Measurements from ENCODE around the gene CCNA2. TPM values are rescaled to one million over a fixed set of nuclear protein-coding genes. Genes with fewer than 3 reads are reported as not detected.

The CCNA2 gene
- total and polyA plus RNA-seq, 9 of the 15 experiments (the other 6 are each of a cell fraction or from before 2014, with no cell fraction given), result 37.1 to 197 (median 154) TPM

- CTCF ChIA-PET (ENCODE audit: low intra/inter-chr PET ratio), result no interaction called here
- H4K20me1 ChIP-seq (replicated peaks; ENCODE audit: control insufficient read depth, insufficient read depth, low read length), result no peaks in the 10 kb centered on the region
- H3K36me3 ChIP-seq (ENCODE audit: control insufficient read depth, insufficient read depth, low read length), result no peaks in the 10 kb centered on the region
- peak overlapping the region; percentile 29; the same call in 1 of the 3 replicates for H3K27ac ChIP-seq (ENCODE audit: extremely low read depth, low read depth, low read length)
- H2AFZ ChIP-seq (ENCODE audit: low read depth, low read length), result 0 out of 2 replicates have a peak overlapping the region, but pooled peaks have one; percentile 0
- BruUV-seq (replicated peaks), result no TSS peak
- FAIRE-seq, result peak; percentile 95
- H3K4me2 ChIP-seq (ENCODE audit: insufficient read depth, low read length), result no peak overlapping the region
- peaks cover 5 to 36% of the 10 kb centered on the region in 2 experiments; a peak in 3 of 5 replicates for H3K4me1 ChIP-seq (replicated peaks in 1 of 2; ENCODE audit: control insufficient read depth in 2 of 2, insufficient read depth in 2 of 2, low read length in 2 of 2)
- no peaks in the 10 kb centered on the region for H3K79me2 ChIP-seq (ENCODE audit: control insufficient read depth, insufficient read depth, low read length)
- peak; percentile 71 for ATAC-seq
- H3K9me3 ChIP-seq (replicated peaks; ENCODE audit: control insufficient read depth, insufficient read depth, low read depth, low read length), result no peaks in the 10 kb centered on the region
- intact Hi-C loops (cut with micrococcal nuclease) (no loop called here), in situ Hi-C loops (cut with MboI) (no loop called here)
- H3K4me3 ChIP-seq, result no peak overlapping the region
- peak; percentile 75 to 84 (median 76) for DNase-seq (ENCODE audit: extremely low read depth in 1 of 4, low spot score in 3 of 4)
- no peaks in the 10 kb centered on the region for H3K9me1 ChIP-seq (ENCODE audit: control insufficient read depth, insufficient read depth, low read length)
- no peaks in the 10 kb centered on the region for H3K27me3 ChIP-seq (ENCODE audit: control insufficient read depth in 2 of 2, insufficient read depth in 2 of 2, low read length in 2 of 2)
- POLR2A ChIA-PET, result no interaction called here
- no peak overlapping the region; a peak in 1 of 4 replicates for H3K9ac ChIP-seq (ENCODE audit: insufficient read depth in 1 of 2, low read depth in 2 of 2, low read length in 2 of 2)
- TF ChIP-seq NBN (IDR thresholded peaks at IDR 0.05; ENCODE audit: low read depth) (peak; percentile 69; the same call in 1 of the 2 replicates), MBD1 (CRISPR knock-in tag; IDR thresholded peaks at IDR 0.05) (no peak), SOX6 (IDR thresholded peaks at IDR 0.05) (peak; percentile 94), TCF3 (CRISPR knock-in tag; IDR thresholded peaks at IDR 0.05) (peak; percentile 91), NEUROD1 (IDR thresholded peaks at IDR 0.05; ENCODE audit: borderline replicate concordance, low read depth, low read length, partially characterized antibody) (peak; percentile 17), RBM25 (IDR thresholded peaks at IDR 0.05; ENCODE audit: low read depth, low read length, severe bottlenecking) (peak; percentile 90), MEF2D (tag; conservative IDR thresholded peaks at IDR 0.05; ENCODE audit: low read depth) (peak; percentile 43; the same call in 1 of the 2 replicates), SRF (CRISPR knock-in tag; IDR thresholded peaks at IDR 0.05) (no peak), FOXJ3 (CRISPR knock-in tag; IDR thresholded peaks at IDR 0.05) (no peak), E2F5 (CRISPR knock-in tag; IDR thresholded peaks at IDR 0.05) (no peak), USF2 (CRISPR knock-in tag; IDR thresholded peaks at IDR 0.05) (peak; percentile 90), CBFA2T3 (IDR thresholded peaks at IDR 0.05) (peak; percentile 97), TEAD4 (IDR thresholded peaks at IDR 0.05; ENCODE audit: low read length) (peak; percentile 98), TEAD4 (CRISPR knock-in tag; IDR thresholded peaks at IDR 0.05; ENCODE audit: borderline replicate concordance) (no peak), RNF2 (IDR thresholded peaks at IDR 0.05) (peak; percentile 77), HNRNPH1 (optimal IDR thresholded peaks at IDR 0.05; ENCODE audit: low read depth, low read length) (no peak), TCF7 (IDR thresholded peaks at IDR 0.05; ENCODE audit: borderline replicate concordance) (0 out of 2 replicates have a peak, but pooled peaks have one; percentile 36), HDAC1 (IDR thresholded peaks at IDR 0.05) (peak in 1 of 2 experiments; percentile 76; a peak in 2 of 4 replicates)
- TF ChIP-seq, protein P1, sequence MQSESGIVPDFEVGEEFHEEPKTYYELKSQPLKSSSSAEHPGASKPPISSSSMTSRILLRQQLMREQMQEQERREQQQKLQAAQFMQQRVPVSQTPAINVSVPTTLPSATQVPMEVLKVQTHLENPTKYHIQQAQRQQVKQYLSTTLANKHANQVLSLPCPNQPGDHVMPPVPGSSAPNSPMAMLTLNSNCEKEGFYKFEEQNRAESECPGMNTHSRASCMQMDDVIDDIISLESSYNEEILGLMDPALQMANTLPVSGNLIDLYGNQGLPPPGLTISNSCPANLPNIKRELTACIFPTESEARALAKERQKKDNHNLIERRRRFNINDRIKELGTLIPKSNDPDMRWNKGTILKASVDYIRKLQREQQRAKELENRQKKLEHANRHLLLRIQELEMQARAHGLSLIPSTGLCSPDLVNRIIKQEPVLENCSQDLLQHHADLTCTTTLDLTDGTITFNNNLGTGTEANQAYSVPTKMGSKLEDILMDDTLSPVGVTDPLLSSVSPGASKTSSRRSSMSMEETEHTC (IDR thresholded peaks at IDR 0.05), result peak; percentile 98
Measured at GRCh38 chr4:121790976-121791375, 32.7 kb downstream of the CCNA2 start.

Data from K562 (cell line).